ENCODE measurements around the gene TBC1D9B.
A peak's percentile ranks its signal among the peaks of the same experiment; 100 is the strongest.

TBC1D9B gene

DNA sequence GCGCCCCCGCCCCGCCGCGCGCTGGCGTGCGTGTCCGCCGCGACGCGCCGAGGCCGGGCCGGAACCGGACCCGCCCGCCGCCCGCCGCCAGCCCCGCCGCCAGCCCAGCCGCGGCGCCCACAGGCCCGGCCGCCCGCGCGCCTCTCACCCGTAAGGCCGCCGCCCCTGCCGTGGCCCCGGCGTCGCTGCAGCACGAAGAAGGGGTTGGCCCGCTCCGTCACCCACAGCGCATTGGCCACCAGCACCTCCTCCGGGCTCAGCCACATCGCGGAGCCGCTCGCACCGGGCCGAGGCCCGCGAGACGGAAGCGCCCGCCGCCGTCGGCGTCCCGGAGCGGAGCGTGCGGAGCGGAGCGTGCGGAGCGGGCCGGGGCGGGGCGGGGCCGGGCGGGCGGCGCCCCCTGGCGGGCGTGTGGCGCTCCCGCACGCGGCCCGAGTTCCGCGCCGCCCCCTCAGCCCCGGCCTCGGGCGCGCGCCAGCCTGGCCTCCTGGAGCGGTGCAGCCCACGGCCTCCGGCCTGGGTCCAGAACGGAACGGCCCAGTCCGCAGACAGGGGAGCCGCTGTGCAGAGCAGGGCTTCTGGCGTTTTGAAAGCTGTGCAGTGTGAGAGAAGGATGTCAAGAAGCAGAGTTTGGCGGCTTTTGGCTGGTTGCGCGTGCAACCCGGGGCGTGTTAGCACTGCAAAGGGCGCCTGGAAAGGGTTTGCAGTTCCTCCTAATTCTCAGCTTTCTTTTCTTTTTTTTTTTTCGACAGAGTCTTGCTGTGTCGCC, at the start of gene TBC1D9B:
Gene TBC1D9B, minus strand, starts transcription at position 342 of the 769 bp plus-strand sequence. Its CDS starts 76 bp downstream, at position 266.
- peak; percentile 20 for DNase-seq

DNA sequence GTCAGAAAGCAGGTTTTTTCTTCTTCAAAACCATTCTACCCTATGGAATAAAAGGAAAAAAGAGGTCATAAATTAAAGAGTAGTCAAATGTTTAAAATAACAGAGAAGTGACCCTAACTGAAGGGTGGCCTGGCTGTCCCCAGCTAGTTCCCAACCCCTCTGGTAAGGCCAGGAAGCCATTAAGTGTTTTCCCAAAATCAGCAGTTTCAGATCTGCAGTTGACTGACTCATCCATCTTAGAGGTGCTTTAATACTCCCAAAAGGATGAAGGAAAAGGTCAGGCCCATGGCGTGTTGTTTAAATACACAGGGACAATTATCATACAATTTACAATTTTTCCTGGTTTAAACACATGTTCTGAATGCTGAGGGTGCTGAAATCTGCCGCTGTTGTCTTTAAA, 47.9 kb upstream of the TBC1D9B start:
- no peak for DNase-seq

DNA sequence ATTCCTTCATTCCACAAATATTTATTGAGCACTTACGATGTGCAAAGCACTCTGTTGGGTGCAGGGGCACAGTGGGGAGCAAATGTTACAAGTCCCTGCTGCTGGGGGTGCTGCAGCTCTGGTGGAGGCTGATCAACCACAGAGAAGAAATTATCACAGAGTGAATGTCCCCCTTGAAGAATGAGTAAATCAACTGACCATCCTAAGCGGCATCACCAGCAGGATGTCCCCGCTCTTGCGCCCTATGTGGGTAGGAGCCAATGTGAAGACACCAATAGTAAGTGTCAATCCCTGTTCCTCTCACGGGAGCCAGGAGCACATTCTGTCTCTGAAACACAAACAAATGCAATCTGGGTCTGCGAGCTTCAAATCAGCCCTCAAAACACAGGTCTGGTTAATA, 47.4 kb upstream of the TBC1D9B start:
- DNase-seq, result no peak

- DNase-seq, result no peak
Observed at GRCh38 chr5:179954434-179954833, 46.7 kb upstream of the TBC1D9B start.

DNA sequence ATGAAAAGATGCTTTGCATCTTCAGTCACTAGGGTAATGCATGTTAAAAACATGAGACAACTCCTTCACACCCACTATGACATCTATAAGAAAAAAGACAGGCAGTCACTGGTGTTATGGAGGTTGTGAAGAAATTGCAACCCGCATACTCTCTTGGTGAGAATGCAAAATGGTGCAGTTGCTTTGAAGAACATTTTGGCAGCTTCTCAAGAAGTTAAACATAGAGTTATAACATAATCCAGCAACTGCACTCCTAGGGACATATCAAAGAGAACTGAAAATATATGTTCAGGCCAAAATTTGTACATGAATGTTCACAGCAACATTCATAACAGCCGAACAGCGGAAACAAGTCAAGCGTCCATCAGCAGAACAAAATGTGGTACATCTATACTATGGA, 46.3 kb upstream of the TBC1D9B start:
- no peak for DNase-seq

GRCh38 chr5:179936976-179937681, 29.4 kb upstream of the TBC1D9B start:
- no peak for DNase-seq

- no peak for DNase-seq
Observed at GRCh38 chr5:179930788-179931473, 23.2 kb upstream of the TBC1D9B start.

GRCh38 chr5:179927824-179928223, 20.1 kb upstream of the TBC1D9B start:
- no peak for DNase-seq

DNA sequence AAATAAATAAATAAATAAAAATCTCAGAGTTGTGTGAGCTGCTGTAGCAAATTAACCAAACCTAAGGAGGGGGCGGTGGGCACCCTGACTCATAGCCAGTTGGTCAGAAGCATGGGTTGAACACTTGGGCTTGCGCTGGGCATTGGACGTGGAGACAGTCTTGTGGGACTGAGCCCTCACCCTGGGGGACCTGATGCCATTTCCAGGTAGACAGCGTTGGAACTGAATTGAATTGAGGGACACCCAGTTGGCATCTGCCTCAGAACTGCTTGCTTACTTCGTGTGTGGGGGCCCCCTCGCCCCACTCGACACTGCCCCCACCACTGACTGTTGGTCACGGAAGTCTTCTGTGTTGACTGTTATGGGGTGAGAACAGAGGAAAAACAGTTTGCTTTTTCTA, 19.0 kb upstream of the TBC1D9B start:
- DNase-seq, result no peak

- DNase-seq, result no peak
Observed at GRCh38 chr5:179923436-179923835, 15.7 kb upstream of the TBC1D9B start.

DNA sequence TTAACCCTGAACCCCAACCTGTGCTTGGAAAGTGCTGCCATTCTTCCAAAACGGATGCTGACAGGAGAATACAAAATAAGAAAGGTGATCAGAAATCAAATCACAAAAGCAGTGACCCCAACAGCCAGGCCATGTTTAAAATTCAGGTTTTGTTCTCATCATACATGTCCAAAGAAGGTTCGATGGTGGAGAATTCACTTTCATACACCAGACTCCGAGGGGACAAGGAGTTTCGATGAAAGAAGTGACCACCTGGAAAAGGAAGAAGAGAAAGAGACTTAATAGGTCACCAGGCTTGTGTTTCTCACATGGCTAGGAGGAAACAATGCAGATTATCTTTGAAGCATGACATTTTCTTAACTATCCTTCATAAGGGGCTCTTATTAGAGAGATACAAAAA, 12.5 kb upstream of the TBC1D9B start:
- no peak for DNase-seq

DNA sequence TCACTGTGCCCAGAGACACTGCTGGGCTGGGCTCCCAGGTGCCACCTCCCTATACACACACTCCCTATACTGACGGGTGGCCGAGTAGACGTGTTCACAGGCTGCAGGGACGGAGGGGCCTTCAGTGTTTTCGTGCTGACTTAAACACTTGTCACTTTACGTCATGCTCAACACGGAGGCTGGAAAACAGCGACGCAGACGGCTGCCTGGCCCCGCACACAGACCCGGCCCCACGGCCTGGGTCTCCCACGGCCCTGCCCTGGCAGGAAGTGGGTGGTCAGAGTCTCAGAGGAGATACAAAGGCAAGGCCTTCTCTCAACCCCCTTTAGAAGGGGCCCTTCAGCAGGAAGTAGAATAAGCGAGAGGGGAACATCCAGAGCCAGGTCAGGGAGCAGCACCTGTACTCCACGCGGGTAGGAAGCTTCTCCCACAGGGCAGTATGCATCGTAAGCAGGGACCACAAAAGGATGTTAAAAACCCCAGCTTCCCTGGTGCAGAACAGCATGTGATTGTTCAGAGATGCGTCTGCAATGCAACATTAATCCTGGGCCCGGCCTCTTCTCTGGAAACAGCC, 11.9 kb upstream of the TBC1D9B start:
- DNase-seq, result no peak

DNA sequence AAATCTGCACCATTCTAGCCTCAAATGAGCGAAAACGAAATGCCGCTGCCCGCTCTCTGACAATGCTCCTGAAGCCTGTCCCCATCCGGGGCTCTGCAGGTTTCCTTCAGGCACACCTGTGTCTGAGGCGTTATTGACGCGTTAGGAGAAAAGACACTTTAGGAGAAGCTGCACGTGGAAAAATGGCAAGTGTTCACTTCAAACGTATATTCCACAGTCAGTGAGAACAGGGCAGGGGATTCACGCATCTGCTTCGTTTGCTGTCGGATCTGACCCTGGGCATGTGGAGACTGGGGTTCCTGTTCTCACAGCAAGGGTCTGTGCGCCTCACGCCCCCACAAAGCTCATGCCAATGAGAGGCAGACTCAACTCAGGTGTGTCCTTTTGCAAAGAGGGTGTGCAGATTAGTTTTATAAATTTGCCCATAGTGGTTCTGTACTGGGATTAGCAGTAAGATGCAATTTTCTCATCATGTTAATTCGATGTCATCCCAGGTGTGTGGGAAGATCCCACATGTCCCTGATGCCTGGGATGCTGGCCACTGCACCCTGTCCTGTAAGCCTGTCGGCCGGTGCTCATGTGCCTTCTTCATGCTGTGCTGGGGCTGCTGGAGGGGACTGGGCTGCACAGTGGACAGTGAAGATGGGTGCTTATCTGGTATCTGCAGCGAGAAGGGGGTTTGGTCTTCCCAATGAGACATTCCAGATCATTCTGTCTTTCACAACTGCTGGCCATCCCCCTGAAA, 11.2 kb upstream of the TBC1D9B start:
- no peak for DNase-seq

DNA sequence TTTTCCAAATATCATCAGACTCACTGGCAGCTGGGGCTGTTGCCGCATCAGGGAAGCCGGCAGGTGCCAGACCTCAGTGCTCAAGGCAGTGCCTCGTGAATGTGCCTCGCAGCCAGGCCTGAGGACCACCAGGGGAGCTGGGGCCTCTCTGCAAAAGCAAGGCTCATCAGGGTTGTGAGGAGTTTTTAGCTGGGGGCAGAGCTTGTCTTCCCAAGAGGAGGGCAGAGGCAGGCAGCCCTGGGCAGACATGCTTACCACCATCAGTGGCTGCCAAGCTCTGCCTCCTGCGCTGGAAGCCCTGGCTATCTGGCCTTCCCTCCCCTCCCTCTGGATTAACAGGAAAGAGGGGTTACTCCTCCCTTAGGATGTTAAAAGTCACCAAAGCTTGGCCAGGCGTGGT, 8.8 kb upstream of the TBC1D9B start:
- no peak for DNase-seq

DNA sequence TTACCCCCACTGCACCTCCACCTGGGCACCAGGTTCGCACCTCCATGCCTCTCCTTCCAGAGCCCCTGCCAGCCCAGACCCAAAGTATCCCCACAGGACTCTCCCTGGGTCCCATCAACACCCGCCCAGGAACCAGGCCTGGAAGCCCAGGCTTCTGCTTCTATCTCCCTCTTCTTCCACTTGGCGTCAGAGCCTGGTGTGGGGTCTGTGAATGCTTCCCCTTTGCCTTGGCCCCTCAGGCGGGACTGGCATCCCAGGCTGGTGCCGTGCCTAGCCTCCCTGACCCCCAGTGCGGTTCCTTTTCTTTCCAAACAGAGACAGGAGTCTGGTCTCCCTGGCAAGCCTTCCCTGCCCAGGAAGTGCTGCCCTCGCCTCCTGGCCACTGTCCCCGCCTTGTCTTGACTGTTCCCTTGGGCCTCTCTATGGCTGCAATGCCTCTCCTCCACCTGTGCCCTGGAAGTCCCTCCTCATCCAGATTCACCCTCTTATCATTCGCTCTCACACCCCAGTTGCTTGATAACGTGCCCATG, 7.8 kb upstream of the TBC1D9B start:
- DNase-seq, result no peak

DNA sequence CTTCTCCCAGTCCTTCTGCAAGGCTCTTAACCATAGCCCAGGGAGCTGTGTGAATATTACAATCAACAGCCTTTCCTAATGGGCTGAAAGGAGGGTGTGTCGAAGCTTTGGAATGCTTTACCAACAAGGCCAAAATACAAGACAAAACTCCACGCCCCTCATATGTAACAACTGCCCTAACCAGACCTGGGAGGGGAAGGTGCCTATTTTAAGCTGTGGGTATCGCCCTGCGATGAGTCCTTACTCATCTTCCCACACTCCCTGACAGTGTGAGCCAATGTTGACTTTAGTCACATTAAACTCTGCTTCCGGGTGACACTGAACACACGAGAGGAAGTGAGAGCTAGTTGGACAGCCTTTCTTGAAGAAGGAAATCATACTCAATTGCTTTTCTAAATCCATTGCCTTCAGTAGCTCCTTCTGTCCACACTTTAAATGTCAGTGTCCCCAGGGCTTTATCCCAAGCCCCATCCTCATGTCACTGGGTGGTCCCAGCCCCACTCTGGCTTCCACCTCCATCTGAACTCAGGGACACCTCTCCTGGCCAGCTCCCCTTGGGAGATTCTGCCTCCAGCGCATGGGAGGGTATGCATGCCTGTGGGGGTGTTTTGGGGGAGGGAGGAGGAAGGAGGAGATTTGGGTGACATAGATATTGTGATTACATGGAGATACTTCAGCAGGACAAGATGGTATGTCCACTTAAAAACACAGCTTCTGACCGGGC, 6.5 kb upstream of the TBC1D9B start:
- DNase-seq, result no peak

GRCh38 chr5:179913461-179913860, 5.8 kb upstream of the TBC1D9B start:
- no peak for DNase-seq

DNA sequence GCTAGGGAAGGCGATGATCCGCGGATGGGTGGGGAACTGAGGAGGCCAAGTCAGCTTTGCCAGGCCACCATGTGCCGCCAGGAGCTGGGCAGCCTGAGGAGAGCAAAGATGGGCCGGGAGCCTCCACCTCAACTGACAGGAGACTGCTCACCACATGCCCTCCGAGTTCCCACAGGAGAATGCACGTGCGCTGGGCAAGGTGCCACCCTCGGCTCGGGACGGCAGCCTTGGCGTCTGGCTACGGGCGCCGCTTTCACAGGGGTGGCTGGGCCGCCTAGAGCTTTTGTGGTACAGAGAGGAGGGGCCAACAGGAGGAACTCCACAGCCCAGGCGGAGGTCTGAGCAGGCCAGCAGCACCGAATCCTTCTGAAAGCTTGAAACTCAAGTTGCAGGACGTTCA, 5.3 kb upstream of the TBC1D9B start:
- DNase-seq, result no peak

DNA sequence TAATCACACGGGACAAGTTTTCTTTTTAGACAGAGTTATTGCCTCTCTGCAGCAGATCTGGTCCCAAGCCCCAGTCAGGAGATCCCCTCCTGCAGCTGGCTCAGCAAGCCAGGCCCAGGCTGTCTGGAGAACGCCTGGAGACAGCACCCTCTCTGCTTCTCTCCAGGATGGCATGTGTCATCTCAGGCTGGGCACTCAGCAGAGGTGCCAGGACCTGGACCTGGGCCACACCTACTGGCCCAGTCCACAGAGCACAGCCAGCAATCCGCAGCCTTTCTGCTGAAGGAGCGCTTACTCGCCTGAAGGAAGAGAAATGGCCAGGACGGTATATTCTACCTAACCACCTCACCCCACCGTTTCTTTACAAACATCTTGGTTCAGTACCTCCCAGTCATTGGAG, 4.7 kb upstream of the TBC1D9B start:
- DNase-seq, result no peak

DNA sequence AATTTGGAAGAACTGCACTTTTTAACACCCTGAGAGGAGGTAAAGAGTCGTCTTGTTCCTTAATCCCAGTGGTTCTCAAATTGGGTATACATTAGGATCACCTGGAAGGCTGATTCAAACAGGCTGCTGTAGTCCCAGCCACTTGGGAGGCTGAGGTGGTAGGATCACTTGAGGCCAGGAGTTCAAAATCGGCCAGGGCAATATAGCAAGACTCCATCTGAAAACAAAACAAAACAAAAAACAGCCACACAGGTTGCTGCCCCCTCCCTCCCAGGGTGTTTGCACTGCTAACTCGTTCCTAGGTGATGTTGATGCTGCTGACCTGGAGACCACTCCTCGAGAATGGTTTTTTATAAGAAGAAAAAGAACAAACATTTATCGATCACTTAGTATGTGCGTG, 1.5 kb upstream of the TBC1D9B start:
- DNase-seq, result no peak

GRCh38 chr5:179908528-179908927, 831 bp upstream of the TBC1D9B start:
- DNase-seq, result no peak

Data from NCI-H1048 (cell line).